ENCODE results near the gene PDSS2.

PDSS2 gene

GRCh38 chr6:107416145-107416544, 43.2 kb downstream of the PDSS2 start:
- H3K36me3 ChIP-seq: no peaks in the 10 kb centered on the region
- H3K4me1 ChIP-seq (ENCODE audit: control insufficient read depth in 1 of 2, insufficient read depth in 1 of 2, low read depth in 1 of 2, low read length in 1 of 2): no peaks in the 10 kb centered on the region
- no peak for TF ChIP-seq CTCF (IDR thresholded peaks at IDR 0.05)
- H3K27ac ChIP-seq: no peak overlapping the region
- H3K27me3 ChIP-seq: no peaks in the 10 kb centered on the region
- no peak overlapping the region for H3K4me3 ChIP-seq (ENCODE audit: low read depth in 1 of 2, low read length in 1 of 2)
- H3K9me3 ChIP-seq: no peaks in the 10 kb centered on the region

GRCh38 chr6:107413966-107414645, 45.3 kb downstream of the PDSS2 start:
- Histone ChIP-seq H3K27me3 (no peaks in the 10 kb centered on the region), H3K4me3 (ENCODE audit: low read depth in 1 of 2, low read length in 1 of 2) (no peak overlapping the region), H3K4me1 (ENCODE audit: control insufficient read depth in 1 of 2, insufficient read depth in 1 of 2, low read depth in 1 of 2, low read length in 1 of 2) (no peaks in the 10 kb centered on the region), H3K9me3 (no peaks in the 10 kb centered on the region), H3K27ac (no peak overlapping the region), H3K36me3 (no peaks in the 10 kb centered on the region)
- TF ChIP-seq CTCF (IDR thresholded peaks at IDR 0.05): no peak

GRCh38 chr6:107411161-107411560, 48.2 kb downstream of the PDSS2 start:
- H3K27ac ChIP-seq: no peak overlapping the region
- no peak overlapping the region for H3K4me3 ChIP-seq (ENCODE audit: low read depth in 1 of 2, low read length in 1 of 2)
- no peaks in the 10 kb centered on the region for H3K36me3 ChIP-seq
- TF ChIP-seq CTCF (IDR thresholded peaks at IDR 0.05): no peak
- no peaks in the 10 kb centered on the region for H3K27me3 ChIP-seq
- H3K9me3 ChIP-seq: no peaks in the 10 kb centered on the region
- H3K4me1 ChIP-seq (ENCODE audit: control insufficient read depth in 1 of 2, insufficient read depth in 1 of 2, low read depth in 1 of 2, low read length in 1 of 2): no peaks in the 10 kb centered on the region

- TF ChIP-seq CTCF (IDR thresholded peaks at IDR 0.05): no peak
- H3K4me3 ChIP-seq (ENCODE audit: low read depth in 1 of 2, low read length in 1 of 2): no peak overlapping the region
- no peaks in the 10 kb centered on the region for H3K36me3 ChIP-seq
- no peaks in the 10 kb centered on the region for H3K4me1 ChIP-seq (ENCODE audit: control insufficient read depth in 1 of 2, insufficient read depth in 1 of 2, low read depth in 1 of 2, low read length in 1 of 2)
- H3K27me3 ChIP-seq: no peaks in the 10 kb centered on the region
- H3K27ac ChIP-seq: no peak overlapping the region
- H3K9me3 ChIP-seq: no peaks in the 10 kb centered on the region
Measured at GRCh38 chr6:107409942-107410341, 49.4 kb downstream of the PDSS2 start.

GRCh38 chr6:107408714-107409113, 50.6 kb downstream of the PDSS2 start:
- Histone ChIP-seq H3K27ac (no peak overlapping the region), H3K27me3 (no peaks in the 10 kb centered on the region), H3K4me1 (ENCODE audit: control insufficient read depth in 1 of 2, insufficient read depth in 1 of 2, low read depth in 1 of 2, low read length in 1 of 2) (no peaks in the 10 kb centered on the region), H3K4me3 (ENCODE audit: low read depth in 1 of 2, low read length in 1 of 2) (no peak overlapping the region), H3K36me3 (no peaks in the 10 kb centered on the region), H3K9me3 (no peaks in the 10 kb centered on the region)
- no peak for TF ChIP-seq CTCF (IDR thresholded peaks at IDR 0.05)

Data from neutrophil (primary cell).